ENCODE measurements around the gene SUCLG2. TPM values are rescaled to one million over a fixed set of nuclear protein-coding genes. Genes with fewer than 3 reads are reported as not detected.
A peak's percentile ranks its signal among the peaks of the same experiment; 100 is the strongest.
"Not testable (repeated sequence)": the region's sequence is repeated elsewhere in the genome, so short reads cannot be mapped to it uniquely, and the experiment has no call there.

SUCLG2 gene
- total RNA-seq, 5 donors from 2014 or later (not counting 1 experiment from before 2014, with no cell fraction given): 45.6 to 65.9 (median 49.5) TPM

DNA sequence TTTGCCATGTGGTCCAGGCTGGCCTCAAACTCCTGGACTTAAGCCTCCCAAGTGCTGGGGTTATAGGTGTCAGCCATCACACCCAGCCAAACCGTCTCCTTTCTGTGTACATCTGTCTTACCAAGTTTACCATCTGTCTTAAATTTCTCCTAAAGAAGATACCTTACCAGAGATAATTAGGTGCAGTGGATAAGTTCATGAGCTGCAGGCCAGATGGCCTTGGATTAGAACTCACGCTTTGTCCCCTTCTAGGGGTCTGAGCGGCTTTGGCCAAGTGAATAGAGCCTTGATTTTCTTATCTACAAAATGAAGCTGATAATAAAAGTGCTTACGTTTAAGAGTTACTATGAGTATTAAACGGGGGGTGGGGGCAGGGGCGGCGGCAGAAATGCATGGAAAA lies 103.9 kb downstream of the SUCLG2 start:
- ChIA-PET POLR2A (interaction anchor here in 1 of 2 donors (0.6 kb wide), 1 partner anchor 1515 kb away, joined by 3 read pairs; no protein-coding TSS in a partner anchor), CTCF (interaction anchor here in 1 of 2 donors (0.6 kb wide), 1 partner anchor 169 kb away, joined by 4 read pairs; no protein-coding TSS in a partner anchor)
- H3K36me3 Mint-ChIP-seq: peaks cover 51% of the 10 kb centered on the region
- Histone ChIP-seq H3K27me3 (replicated peaks in 1 of 2; ENCODE audit: control insufficient read depth in 2 of 2, extremely low read depth in 1 of 2, insufficient read depth in 2 of 2, low read length in 1 of 2) (no peaks in the 10 kb centered on the region), H3K4me3 (ENCODE audit: control insufficient read depth in 1 of 2, extremely low read depth in 1 of 2, low read length in 1 of 2) (no peak overlapping the region), H3K27ac (ENCODE audit: low read length) (no peak overlapping the region), H3K9me3 (no peaks in the 10 kb centered on the region), H3K4me1 (ENCODE audit: control insufficient read depth in 1 of 2, extremely low read depth in 1 of 2, insufficient read depth in 2 of 2, low read length in 2 of 2) (no peaks in the 10 kb centered on the region), H3K36me3 (ENCODE audit: control insufficient read depth in 2 of 2, extremely low read depth in 1 of 2, insufficient read depth in 1 of 2, low read length in 1 of 2) (peaks cover 0 to 21% of the 10 kb centered on the region in 2 donors)
- ATAC-seq (replicated peaks in 1 of 4): no peak
- no peak overlapping the region for H3K27ac Mint-ChIP-seq
- H3K27me3 Mint-ChIP-seq: no peaks in the 10 kb centered on the region
- H3K4me3 Mint-ChIP-seq: no peak overlapping the region
- WGBS (ENCODE audit: insufficient coverage): no CpG with 5 or more reads among the region's 7 CpGs
- H3K4me1 Mint-ChIP-seq: peaks cover 32 to 46% (median 43%) of the 10 kb centered on the region in 3 donors
- DNase-seq: no peak
- H3K9me3 Mint-ChIP-seq: no peaks in the 10 kb centered on the region

DNA sequence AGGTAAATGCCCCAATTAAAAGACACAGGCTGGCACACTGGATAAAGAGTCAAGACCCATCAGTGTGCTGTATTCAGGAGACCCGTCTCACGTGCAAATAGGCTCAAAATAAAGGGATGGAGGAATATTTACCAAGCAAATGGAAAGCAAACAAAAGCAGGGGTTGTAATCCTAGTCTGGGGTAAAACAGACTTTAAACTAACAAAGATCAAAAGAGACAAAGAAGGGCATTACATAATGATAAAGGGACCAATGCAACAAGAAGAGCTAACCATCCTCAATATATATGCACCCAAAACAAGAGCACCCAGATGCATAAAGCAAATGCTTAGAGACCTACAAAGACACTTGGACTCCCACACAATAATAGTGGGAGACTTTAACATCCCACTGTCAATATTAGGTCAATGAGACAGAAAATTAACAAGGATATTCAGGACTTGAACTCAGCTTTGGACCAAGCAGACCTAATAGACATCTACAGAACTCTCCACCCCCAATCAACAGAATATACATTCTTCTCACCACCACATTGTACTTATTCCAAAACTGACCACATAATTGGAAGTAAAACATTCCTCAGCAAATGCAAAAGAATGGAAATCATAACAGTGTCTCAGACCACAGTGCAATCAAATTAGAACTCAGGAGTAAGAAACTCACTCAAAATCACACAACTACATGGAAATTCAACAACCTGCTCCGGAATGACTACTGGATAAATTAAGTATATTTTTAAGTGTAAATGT lies 111.7 kb downstream of the SUCLG2 start:
- H3K4me3 ChIP-seq (ENCODE audit: control insufficient read depth in 1 of 2, extremely low read depth in 1 of 2, low read length in 1 of 2); H3K27me3 Mint-ChIP-seq; H3K27me3 ChIP-seq (replicated peaks in 1 of 2; ENCODE audit: control insufficient read depth in 2 of 2, extremely low read depth in 1 of 2, insufficient read depth in 2 of 2, low read length in 1 of 2); POLR2A ChIA-PET; ATAC-seq (replicated peaks in 1 of 4); H3K9me3 ChIP-seq; H3K27ac Mint-ChIP-seq; H3K27ac ChIP-seq (ENCODE audit: low read length); H3K4me3 Mint-ChIP-seq; DNase-seq; H3K36me3 ChIP-seq (ENCODE audit: control insufficient read depth in 2 of 2, extremely low read depth in 1 of 2, insufficient read depth in 1 of 2, low read length in 1 of 2); H3K4me1 ChIP-seq (ENCODE audit: control insufficient read depth in 1 of 2, extremely low read depth in 1 of 2, insufficient read depth in 2 of 2, low read length in 2 of 2); CTCF ChIA-PET: not testable (repeated sequence)
- no CpG with 5 or more reads among the region's 3 CpGs for whole genome bisulfite sequencing (ENCODE audit: insufficient coverage)
- Mint-ChIP-seq H3K36me3 (peaks cover 58% of the 10 kb centered on the region), H3K4me1 (peaks cover 30 to 40% (median 36%) of the 10 kb centered on the region in 3 donors), H3K9me3 (peaks cover 2 to 15% (median 7%) of the 10 kb centered on the region in 3 donors)

DNA sequence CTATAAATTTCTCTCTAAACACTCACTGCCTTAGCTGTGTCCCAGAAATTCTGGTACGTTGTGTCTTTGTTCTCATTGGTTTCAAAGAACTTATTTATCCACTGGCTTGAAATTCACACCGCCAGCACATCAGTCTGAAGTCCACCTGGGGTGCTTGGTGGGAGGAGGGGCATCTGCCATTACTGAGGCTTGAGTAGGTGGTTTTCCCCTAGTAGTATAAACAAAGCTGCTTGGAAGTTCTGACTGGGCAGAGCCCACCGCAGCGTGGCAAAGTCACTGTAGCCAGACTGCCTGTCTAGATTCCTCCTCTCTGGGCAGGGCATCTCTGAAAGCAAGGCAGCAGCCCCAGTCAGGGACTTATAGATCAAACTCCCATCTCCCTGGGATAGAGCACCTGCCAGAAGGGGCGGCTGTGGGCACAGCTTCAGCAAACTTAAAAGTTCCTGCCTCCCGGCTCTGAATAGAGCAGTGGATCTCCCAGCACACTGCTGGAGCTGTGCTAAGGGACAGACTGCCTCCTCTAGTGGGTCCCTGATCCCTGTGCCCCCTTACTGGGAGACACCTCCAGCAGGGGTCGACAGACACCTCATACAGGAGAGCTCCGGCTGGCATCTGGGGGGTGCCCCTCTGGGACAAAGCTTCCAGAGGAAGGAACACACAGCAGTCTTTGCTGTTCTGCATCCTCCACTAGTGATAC lies 114.1 kb downstream of the SUCLG2 start:
- WGBS (ENCODE audit: insufficient coverage): 88% methylated on average over 6 of the region's 8 CpGs
- peak overlapping the region; percentile 9 to 45 for H3K27ac Mint-ChIP-seq
- Histone ChIP-seq H3K27ac (ENCODE audit: low read length) (no peak overlapping the region), H3K36me3 (ENCODE audit: control insufficient read depth in 2 of 2, extremely low read depth in 1 of 2, insufficient read depth in 1 of 2, low read length in 1 of 2) (peaks cover 0 to 5% of the 10 kb centered on the region in 2 donors), H3K27me3 (replicated peaks in 1 of 2; ENCODE audit: control insufficient read depth in 2 of 2, extremely low read depth in 1 of 2, insufficient read depth in 2 of 2, low read length in 1 of 2) (no peaks in the 10 kb centered on the region), H3K4me1 (ENCODE audit: control insufficient read depth in 1 of 2, extremely low read depth in 1 of 2, insufficient read depth in 2 of 2, low read length in 2 of 2) (no peaks in the 10 kb centered on the region), H3K4me3 (ENCODE audit: control insufficient read depth in 1 of 2, extremely low read depth in 1 of 2, low read length in 1 of 2) (no peak overlapping the region), H3K9me3 (peaks cover 3% of the 10 kb centered on the region)
- DNase-seq (no peak), ATAC-seq (replicated peaks in 1 of 4) (no peak)
- peaks cover 28 to 40% (median 37%) of the 10 kb centered on the region in 3 donors for H3K4me1 Mint-ChIP-seq
- H3K9me3 Mint-ChIP-seq: peaks cover 4 to 15% (median 10%) of the 10 kb centered on the region in 3 donors
- POLR2A ChIA-PET: no interaction called here
- H3K27me3 Mint-ChIP-seq: no peaks in the 10 kb centered on the region
- no peak overlapping the region for H3K4me3 Mint-ChIP-seq
- peaks cover 54% of the 10 kb centered on the region for H3K36me3 Mint-ChIP-seq
- CTCF ChIA-PET: no interaction called here

DNA sequence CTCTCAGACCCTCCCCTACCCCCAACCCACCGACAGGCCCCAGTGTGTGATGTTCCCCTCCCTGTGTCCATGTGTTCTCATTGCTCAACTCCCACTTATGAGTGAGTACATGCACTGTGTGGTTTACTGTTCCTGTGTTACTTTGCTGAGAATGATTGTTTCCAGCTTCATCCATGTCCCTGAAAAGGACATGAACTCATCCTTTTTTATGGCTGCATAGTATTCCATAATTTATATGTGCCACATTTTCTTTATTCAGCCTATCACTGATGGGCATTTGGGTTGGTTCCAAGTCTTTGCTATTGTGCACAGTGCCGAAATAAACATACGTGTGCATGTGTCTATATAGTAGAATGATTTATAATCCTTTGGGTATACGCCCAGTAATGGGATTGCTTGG lies 117.2 kb downstream of the SUCLG2 start:
- H3K4me3 ChIP-seq (ENCODE audit: control insufficient read depth in 1 of 2, extremely low read depth in 1 of 2, low read length in 1 of 2); CTCF ChIA-PET; H3K4me1 ChIP-seq (ENCODE audit: control insufficient read depth in 1 of 2, extremely low read depth in 1 of 2, insufficient read depth in 2 of 2, low read length in 2 of 2); H3K27ac ChIP-seq (ENCODE audit: low read length); H3K27me3 ChIP-seq (replicated peaks in 1 of 2; ENCODE audit: control insufficient read depth in 2 of 2, extremely low read depth in 1 of 2, insufficient read depth in 2 of 2, low read length in 1 of 2); H3K9me3 ChIP-seq; ATAC-seq (replicated peaks in 1 of 4); H3K27ac Mint-ChIP-seq; H3K27me3 Mint-ChIP-seq; H3K36me3 ChIP-seq (ENCODE audit: control insufficient read depth in 2 of 2, extremely low read depth in 1 of 2, insufficient read depth in 1 of 2, low read length in 1 of 2); H3K4me3 Mint-ChIP-seq; DNase-seq; POLR2A ChIA-PET: not testable (repeated sequence)
- Mint-ChIP-seq H3K4me1 (peaks cover 28 to 54% (median 44%) of the 10 kb centered on the region in 3 donors), H3K9me3 (peaks cover 4 to 11% (median 10%) of the 10 kb centered on the region in 3 donors), H3K36me3 (peaks cover 46% of the 10 kb centered on the region)
- no CpG with 5 or more reads among the region's 4 CpGs for WGBS (ENCODE audit: insufficient coverage)

DNA sequence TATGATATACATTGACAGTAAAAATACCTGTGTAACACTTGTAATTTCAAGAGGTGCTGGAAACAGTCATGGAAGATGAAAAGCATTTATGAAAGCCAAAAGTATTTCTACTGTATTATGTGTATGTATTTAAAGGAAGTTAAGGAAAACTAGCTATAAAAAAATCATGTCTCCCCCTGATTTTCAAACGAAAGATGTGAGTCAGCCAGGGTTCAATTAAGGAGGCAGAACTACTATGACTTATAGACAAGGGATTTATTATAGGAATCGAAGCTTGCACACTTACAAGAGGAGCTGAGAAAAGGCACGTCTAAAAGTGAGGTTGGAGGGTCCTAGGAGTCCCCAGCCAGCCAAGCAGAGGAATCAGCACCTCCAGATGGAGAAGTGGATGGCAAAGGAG lies 119.4 kb downstream of the SUCLG2 start:
- H3K9me3 ChIP-seq: peaks cover 3% of the 10 kb centered on the region
- ChIA-PET POLR2A (no interaction called here), CTCF (no interaction called here)
- Mint-ChIP-seq H3K36me3 (peaks cover 41% of the 10 kb centered on the region), H3K27ac (no peak overlapping the region), H3K9me3 (peaks cover 4 to 10% (median 10%) of the 10 kb centered on the region in 3 donors), H3K4me1 (peaks cover 40 to 55% (median 48%) of the 10 kb centered on the region in 3 donors), H3K4me3 (no peak overlapping the region), H3K27me3 (no peaks in the 10 kb centered on the region)
- DNase-seq (no peak), ATAC-seq (replicated peaks in 1 of 4) (no peak)
- H3K4me3 ChIP-seq (ENCODE audit: control insufficient read depth in 1 of 2, extremely low read depth in 1 of 2, low read length in 1 of 2): no peak overlapping the region
- no peak overlapping the region for H3K27ac ChIP-seq (ENCODE audit: low read length)
- no peaks in the 10 kb centered on the region for H3K27me3 ChIP-seq (replicated peaks in 1 of 2; ENCODE audit: control insufficient read depth in 2 of 2, extremely low read depth in 1 of 2, insufficient read depth in 2 of 2, low read length in 1 of 2)
- 100% methylated on average over 2 of the region's 3 CpGs for WGBS (ENCODE audit: insufficient coverage)
- H3K4me1 ChIP-seq (ENCODE audit: control insufficient read depth in 1 of 2, extremely low read depth in 1 of 2, insufficient read depth in 2 of 2, low read length in 2 of 2): no peaks in the 10 kb centered on the region
- no peaks in the 10 kb centered on the region for H3K36me3 ChIP-seq (ENCODE audit: control insufficient read depth in 2 of 2, extremely low read depth in 1 of 2, insufficient read depth in 1 of 2, low read length in 1 of 2)

DNA sequence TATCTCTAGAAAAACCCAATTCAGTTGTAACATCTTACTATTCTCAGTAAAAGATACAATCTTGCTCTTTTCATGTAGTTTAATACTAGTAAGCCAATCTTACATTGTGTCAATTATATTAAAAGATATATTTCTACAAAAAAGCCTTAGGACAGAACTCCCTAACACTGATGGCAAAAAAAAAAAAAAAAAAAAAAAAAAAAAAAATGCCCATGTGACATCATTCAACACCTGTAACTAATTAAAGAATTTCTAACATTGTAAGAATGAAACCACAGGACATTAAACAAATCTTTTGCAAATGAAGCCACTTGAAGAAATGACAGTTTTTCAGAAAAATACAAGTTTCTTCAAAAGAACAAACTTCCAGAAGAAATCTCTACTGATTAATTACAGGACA lies 119.8 kb downstream of the SUCLG2 start:
- Histone ChIP-seq H3K9me3 (peaks cover 3% of the 10 kb centered on the region), H3K4me1 (ENCODE audit: control insufficient read depth in 1 of 2, extremely low read depth in 1 of 2, insufficient read depth in 2 of 2, low read length in 2 of 2) (no peaks in the 10 kb centered on the region), H3K4me3 (ENCODE audit: control insufficient read depth in 1 of 2, extremely low read depth in 1 of 2, low read length in 1 of 2) (no peak overlapping the region), H3K27ac (ENCODE audit: low read length) (no peak overlapping the region), H3K27me3 (replicated peaks in 1 of 2; ENCODE audit: control insufficient read depth in 2 of 2, extremely low read depth in 1 of 2, insufficient read depth in 2 of 2, low read length in 1 of 2) (no peaks in the 10 kb centered on the region), H3K36me3 (ENCODE audit: control insufficient read depth in 2 of 2, extremely low read depth in 1 of 2, insufficient read depth in 1 of 2, low read length in 1 of 2) (no peaks in the 10 kb centered on the region)
- ChIA-PET CTCF (no interaction called here), POLR2A (no interaction called here)
- Mint-ChIP-seq H3K4me3 (no peak overlapping the region), H3K27ac (no peak overlapping the region), H3K9me3 (peaks cover 4 to 10% (median 7%) of the 10 kb centered on the region in 3 donors), H3K27me3 (no peaks in the 10 kb centered on the region), H3K4me1 (peaks cover 42 to 52% (median 49%) of the 10 kb centered on the region in 3 donors), H3K36me3 (peaks cover 39% of the 10 kb centered on the region)
- ATAC-seq (replicated peaks in 1 of 4) (no peak), DNase-seq (no peak)
